Superior temporal gyrus (tissue), 1 donor: ENCODE results near the gene FUOM.
"Not testable (repeated sequence)": the region's sequence is repeated elsewhere in the genome, so short reads cannot be mapped to it uniquely, and the experiment has no call there.

Experiments
- DNase-seq: peaks from one replicate; pipeline ENCODE4 v3.0.0-alpha.2; 2016; ENCODE audit errors: extremely low spot score

The FUOM gene

DNA sequence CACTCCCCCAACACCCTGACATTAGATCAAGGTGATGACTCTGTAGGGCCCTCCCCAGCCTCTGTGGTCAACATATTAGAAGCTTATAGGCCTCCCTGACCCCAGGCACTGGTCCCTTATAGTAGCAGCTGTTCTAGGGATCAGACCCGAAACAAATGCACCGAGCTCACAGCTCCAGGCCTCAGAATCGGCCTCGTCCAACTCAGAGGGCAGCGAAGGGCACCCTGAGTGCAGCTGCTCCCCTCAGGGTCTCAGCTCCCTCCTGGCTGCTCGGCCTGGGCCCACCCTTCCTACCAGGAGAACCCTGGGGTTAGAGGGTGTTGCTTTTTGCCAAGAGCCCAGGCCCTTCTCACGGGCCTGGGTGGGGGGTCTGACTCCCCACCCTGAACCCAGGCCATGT, 10.3 kb upstream of the FUOM start:
- DNase-seq, result no peak

DNA sequence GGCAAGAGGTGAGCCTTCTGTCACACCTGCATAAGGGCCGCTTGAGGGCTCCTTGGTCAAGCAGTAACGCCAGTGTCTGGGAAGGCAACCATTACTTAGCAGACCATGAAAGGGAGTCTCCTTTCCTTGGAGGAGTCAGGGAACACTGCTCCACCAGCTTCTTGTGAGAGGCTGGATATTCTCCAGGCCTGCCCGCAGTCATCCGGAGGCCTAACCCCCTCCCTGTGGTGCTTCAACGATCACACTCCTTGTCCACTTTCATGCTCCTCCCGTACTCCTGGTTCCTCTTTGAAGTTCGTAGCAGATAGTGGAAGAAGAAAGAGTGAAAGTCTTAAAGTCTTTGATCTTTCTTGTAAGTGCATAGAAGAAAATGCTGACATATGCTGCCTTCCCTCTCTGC, 9.6 kb upstream of the FUOM start:
- not testable (repeated sequence) for DNase-seq

DNA sequence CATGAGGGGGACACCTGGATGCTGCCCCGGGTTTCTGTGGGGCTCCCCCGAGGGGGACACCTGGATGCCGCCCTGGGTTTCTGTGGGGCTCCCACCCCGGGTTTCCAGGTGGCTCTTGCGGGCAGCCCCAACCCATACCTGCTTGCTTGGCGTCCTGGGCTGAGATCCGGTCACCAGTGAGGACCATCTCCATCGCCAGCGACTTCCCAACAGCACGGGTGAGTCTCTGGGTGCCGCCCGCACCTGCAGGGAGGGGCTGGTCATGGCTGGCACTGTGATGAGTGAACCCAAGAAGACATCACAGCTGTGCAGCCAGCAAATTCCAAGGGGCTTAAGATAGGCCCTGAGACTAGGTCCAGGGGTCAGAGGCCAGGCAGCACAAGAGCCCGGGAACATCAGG, 8.9 kb upstream of the FUOM start:
- DNase-seq, result no peak

DNA sequence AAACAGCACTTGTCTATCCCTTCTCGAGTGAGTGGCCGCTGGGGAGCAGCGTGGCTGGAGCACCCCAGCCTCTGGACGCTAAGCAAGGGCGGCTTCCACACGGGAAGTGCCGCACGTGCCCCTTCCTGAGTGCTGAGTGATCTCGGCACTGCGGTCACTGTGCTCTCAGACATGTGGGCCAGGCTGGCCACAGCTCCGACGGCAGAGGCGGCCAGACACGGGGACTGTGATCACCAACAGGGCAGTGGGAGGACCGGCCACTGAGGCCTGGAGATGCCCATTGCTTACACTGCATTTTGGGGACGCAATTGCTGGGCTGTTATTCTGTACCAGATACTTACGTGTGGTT, 8.3 kb upstream of the FUOM start:
- DNase-seq, result no peak

DNA sequence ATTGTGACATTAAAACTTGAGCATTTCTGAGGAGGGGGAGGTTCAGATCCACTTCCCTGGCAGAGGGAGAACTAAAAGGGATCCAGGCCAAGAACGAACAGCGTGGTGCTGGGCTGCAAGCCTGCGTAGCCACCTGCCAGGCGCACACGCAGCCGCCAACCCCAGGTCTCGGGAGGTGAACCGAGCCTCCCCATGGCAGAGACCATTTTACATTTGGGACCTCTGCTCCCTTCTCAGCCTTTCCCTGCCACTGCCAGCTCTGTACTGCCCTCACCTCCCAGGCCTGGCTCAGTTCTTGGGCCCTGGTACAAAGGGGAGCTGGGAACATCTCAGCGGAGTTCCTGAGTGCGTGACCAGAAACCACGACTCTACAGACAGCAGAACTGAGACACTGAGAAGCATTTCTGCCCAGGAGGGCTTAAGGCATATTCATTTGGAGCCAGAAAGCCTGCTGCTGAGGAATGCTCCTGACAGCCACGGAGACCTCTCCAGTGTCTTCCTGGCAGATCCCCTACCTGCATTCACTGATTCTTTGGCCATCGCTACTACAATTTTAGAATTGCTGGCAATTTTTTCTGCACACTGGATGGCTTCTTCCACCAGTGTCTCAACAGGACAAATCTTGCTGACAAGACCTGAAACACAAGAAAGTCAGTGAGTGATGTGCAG, 7.8 kb upstream of the FUOM start:
- no peak for DNase-seq

DNA sequence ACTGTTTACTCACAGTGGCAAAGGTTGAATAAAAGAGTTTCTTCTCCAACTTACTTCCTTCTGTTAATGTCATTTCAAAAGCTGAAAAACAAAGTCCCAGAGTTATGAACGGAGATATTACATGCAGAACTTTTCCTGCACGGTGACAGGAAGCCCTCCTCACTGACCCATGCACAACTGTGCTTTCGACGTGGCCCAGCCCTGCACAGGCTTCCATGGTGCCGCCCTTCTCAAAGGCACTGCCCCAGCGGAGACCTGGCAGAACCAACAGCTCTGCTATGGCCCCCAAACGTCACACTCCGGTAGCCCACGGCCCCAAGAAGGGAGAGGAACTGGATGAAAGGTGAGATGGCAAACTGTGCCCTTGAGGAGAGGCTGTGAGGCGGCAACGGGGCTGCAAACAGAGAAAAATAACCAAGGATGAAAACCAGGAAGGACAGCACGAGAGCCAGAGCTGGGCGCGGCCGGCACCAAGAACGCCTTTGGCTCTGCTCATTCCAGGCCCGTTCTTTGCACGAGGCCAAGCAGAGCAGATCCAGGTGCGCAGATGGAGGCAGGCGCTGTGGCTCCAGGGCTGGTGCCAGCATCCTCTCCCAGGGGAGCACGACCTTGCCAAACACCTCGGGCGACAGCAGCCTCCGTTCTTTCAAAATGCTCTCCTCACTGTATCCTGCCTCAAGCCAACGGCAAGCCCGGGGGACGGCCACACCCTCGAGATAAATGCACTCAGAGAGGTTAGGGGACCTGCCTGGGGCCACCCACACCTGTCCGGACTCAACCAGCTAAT, 7.0 kb upstream of the FUOM start:
- DNase-seq, result no peak

DNA sequence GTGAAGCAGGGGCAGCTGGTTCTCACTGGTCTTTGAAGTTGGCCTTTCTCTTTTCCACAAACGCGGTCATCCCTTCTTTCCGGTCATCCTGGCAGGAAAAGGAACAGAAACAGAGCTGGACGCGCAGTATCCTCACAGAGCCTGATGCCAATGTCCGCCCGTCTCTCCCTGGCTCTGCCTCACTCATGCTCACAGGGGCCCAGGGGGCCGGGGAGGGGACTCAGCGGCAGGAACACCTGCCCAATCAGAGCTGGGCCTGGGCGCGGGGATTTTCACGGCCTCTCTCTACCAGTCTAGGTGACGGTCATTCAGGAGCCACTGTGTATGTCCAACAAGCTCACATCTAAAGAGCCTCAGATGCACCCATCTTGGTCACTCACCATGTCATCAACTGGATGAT, 5.0 kb upstream of the FUOM start:
- no peak for DNase-seq

DNA sequence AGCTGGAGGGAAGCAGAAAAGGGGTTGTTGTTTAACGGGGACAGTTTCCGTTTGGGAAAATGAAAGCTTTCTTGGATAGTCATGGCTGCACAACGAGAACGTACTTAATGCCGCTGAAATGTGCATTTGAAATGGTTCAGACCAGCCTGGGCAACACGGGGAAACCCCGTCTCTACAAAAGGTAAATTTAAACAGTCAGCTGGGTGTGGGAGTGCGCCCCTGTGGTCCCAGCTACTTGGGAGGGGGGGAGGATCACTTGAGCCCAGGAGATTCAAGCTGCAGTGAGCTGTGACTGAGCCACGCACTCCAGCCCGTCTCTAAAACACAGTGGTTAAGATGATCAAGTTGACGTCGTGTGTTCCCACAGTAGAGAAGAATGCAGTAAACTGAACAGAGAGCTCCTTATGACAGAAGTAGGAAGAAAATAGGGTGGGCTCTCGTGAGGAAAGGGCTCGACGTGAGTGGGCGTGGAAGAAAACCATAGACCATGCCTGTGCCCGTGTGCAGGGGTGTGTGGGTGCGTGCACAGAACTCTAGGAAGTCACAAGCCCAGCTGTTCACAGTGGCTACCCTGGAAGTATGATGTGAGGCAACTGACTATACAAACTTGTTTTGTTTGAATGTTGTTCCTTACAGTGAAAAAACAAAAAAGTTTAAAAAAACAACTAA, 4.1 kb upstream of the FUOM start:
- no peak for DNase-seq

DNA sequence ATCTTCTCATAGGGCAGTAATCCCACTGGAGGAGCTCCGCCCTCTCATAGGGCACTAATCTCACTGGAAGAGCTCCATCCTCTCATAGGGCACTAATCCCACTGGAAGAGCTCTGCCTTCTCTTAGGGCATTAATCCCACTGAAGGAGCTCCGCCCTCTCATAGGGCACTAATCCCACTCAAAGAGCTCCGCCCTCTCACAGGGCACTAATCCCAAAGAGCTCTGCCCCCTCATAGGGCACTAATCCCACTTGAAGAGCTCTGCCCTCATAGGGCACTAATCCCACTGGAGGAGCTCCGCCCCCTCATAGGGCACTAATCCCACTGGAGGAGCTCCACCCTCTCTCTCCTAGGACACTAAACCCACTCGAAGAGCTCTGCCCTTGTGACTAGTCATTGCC, 3.4 kb upstream of the FUOM start:
- no peak for DNase-seq

DNA sequence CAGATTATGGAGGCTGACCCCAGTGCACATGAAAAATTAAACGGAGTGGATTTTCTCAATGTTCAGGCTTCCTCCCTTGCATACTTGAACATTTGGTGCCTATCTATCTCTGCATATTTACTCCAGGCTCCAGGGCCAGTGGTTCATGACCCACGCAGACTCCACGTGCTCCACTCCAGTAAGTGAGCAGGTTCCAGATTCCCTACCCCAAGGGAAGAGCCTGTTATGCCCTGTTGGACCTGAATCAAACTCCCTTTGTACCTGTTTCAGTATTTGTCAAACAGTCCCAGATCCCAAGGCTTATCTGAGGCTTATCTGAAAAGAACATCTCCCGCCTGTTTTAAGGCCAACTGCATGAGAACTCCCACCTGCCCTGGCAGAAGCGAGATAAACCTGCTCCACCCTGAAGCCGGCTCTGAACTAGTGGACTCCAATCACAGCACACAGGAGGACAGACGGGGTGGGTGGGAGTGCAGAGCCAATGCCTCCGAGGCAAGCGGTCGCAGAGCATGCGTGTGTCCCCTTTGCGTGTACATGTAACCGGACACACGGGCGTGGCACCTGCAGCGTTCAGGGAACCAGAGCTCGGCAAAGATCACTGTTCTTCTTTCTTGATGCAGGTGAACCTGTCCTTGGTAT, 2.3 kb upstream of the FUOM start:
- no peak for DNase-seq

DNA sequence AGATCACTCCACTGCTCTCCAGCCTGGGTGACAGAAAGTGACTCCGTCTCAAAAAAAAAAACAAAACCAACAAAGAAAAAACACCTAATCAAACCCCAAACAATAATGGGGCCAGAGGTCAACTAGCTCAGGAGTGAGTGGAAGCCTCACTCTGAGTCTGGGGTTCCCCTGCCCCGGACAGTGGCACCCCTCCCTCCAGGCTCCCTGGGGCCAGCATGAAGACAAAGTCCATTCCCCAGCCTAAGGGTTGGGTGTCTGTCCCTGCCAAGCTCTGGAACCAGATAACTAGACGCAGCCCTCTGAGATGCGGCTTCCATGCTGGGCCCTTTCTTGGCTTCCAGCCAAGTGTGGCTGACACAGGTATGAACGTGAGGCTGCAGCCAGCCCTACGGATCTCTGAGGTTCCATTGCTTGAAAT, 1.7 kb upstream of the FUOM start:
- DNase-seq, result no peak

DNA sequence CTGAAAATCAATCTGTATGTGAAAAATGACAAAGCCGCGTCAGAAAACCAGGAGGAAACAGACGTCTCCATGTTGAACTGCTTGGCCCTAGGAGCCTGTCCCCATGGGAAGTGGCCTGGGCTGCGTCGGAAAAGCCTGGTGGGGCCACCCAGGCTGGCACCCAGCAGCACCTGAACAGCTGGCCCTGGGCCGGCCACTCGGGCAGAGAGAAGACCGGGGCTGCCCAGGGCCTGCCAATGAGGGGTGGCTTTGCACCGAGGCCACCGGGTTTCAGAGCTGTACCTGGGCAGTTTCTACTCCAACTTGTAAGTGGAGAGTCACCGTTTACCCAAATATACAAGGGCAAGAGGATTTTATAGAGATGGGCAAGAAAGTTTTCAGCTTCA, 1.1 kb upstream of the FUOM start:
- no peak for DNase-seq

DNA sequence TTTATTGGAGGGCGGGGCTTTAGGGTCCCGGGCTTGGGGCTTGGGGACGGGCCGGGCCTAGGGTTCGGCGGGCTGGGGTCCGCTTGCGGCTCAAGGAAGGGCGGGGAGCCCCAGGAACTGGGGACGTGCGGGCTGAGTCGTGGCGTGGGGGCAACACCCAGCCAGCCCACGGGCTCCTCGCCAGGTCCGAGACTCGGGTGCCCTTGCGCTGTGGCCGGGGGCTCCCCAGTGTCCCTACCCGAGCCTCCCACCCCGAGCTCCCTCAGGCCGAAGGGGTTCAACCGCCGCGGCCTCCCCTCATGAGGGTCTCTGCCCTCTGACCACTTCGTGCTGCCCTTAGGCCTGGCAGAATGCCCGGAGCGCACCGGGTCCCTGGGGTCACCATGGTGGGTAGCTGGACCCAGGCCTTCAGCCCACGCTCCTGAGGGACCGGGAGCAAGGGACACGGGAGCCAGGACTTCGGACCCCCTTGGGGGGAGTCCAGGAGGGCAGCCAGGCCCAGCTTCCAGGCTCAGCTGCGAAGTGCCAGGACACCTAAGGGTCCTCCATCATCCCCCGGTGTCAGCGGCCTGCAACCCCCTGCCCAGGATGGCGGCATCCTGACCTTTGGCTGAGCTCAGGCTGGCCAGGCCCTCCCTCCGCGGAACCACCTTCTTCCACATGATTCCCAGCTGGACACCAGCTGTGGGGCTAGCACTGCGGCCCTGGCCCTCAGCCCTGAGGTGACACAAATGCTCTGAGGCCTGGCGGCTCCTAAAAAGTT, 524 bp upstream of the FUOM start:
- no peak for DNase-seq

DNA sequence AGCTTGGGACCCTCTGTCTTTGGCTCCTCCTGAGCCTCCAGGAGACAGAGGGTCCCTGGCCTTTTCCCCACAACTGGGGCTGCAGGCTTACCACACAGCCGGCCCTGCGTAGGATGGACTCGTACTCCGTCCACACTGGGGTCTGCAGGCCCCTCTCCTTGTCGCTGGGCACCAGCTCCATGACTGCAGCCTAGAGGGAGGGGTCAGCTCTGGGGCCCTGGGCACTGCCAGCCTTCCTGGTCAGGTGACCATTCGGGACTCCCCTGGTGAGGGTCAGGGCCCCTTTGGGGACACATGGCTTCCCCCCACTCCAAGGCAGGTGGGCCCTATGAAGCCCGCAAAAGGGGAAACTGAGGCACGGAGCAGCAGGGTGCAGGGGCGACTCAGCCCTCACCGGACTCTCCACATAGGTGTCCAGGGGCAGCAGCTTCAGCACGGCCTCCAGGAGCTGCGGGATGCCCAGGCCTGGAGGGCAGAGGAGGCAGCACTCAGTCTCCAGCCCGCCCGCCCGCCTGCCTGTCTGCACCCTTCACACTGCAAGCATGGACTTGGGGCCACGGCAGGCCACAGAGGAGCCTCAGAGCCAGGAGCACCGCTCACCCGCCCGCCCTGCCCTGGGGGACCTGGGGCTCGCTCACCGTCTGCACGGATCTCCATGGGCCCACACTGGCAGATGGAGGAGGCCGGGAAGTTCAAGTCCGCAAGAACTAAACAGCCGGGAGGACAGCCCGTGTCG, 1.1 kb downstream of the FUOM start:
- DNase-seq, result no peak

DNA sequence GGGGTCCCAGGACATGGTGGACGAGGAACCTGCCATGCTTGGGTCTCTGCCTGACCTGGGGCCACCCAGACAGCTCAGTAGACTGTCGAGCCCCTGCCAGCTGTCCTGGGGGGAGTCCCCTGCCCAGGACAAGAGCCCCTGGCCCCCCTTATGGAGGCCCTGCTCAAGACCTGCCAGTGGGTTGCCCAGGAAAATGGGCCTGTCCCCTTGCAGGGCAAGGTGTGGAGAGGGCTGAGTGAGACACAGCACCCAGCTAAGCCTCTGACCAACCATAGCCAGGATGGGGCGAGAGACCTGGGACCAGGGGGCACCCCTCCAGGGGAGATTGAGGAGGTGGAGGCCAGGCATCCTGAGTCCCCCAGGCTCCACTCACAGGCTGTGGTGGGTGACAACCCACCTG, 1.8 kb downstream of the FUOM start:
- no peak for DNase-seq

DNA sequence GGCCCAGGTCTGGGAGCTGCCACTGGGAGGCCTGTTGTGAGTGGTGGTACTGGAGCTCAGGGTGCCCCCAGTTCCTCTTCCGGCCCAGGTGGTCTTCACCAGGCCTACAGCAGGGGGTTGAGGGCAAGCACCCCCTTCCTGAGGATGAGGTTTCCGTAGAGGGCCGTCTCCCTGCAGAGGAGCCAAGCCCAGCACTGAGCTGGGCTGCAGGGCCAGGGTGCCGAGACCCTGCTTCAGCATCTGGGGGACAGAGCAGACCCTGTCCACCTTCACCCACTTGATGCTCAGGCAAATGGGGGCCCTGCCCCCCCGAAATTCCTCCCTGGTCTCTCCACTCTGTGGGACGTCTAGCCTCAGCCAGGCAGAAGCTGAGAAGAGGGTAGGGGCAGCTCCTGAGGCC, 2.6 kb downstream of the FUOM start:
- DNase-seq, result no peak

DNA sequence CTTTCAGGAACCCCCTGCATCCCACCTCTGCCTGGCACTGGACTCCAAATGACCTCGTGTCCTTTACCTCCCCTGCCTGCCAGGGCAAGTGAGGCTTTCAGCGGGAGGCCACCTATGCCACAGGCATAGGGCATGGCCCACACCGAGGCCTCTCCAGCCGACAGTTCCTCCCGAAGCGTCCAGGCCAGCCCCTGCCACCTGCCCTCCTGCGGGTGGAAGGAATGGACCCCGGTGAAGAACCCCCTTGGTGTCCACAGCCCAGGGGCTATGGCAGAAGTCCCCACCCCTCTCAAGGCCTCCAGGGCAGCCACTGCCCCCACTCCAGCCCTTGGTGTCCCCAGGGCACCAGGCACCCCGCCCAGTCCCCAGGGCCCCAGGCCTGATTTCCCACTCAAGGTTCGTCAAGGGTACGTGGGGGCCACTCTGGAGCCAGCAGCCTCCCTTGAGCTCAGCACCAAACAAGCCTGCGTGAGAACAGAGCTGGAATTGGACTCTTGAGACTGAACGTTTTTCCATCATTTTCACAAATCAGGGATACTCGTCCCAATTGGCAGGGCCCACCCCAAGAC, 3.1 kb downstream of the FUOM start:
- no peak for DNase-seq

DNA sequence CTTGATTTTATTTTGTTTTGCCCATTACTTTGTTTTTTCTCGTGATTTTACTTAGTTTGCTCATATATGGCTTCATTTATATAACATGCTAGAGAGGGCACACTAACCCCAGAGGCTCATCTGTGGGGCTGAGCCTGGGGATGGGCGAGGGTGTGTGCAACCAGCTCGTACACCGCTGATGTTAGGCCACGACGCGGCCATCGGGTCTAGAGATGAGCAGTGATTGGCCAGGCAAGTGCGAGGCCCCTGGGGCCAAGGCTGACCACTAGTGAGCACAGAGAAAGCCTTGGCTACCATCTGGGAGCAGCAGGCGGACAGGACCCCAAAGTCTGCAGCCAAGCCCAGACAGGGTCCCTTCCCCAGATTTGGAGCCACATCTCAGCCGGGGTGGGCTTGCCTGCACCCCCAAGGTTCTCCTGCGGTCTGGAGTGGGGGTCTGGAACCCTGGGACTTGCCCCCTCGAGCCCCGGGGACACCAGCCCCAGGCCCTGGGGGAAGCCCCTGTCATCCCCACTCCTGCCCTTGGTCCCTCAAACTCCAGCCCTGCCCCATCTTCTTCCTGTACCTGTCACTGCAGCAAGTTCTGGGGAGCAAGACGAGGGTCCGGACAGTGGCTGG, 3.7 kb downstream of the FUOM start:
- no peak for DNase-seq

DNA sequence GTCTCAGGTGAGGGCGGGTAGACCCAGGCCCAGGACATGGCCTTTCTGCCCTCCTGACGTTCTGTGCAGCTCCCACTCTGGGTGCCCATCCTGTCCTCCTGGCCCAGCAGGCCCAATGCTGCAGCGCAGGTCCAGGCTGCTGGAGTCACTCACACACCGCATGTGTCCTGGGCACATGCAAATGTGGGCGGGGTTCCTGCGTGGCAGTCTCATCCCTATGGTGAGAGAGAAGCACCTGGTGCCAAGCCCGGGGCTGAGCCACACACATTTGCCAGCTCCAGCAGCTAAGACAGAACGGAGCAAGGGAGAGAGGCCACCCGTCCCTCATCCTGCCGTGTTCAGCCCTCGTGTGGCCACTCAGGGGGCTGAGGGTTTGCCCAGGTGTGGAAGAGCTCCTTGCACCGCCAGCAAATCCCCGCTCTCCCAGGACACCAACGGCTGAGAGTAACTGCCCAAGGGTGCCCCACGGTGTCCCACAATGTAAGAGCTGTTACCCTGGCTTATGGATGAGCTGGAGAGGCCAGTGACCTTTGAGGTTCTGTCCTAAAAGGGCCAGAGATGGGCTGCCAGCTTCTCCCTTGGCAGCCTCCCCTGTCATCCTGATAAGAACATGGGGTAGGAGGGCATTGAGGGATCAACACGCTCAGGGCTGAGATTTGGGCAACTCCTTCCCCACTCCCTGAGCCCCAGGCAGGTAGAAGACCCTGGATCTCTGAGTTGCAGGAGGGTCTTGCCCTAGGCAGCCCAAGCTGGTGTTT, 4.4 kb downstream of the FUOM start:
- DNase-seq, result no peak
